A549 (cell line): ENCODE results near the gene TOX4.

Experiments used
- CEBPB ChIP-seq, 2 experiments: fragments of >200 bp in 1 of 2; sonication (Bioruptor Twin) in 1 of 2; formaldehyde crosslinking in 1 of 2; IDR thresholded peaks; 2 replicates each; pipeline ENCODE4 v1.6.1; 2012 to 2016
- CHD2 ChIP-seq: fragments of 150-350 bp; IDR thresholded peaks from 2 replicates; pipeline ENCODE4 v1.6.1; 2014; ENCODE audit warnings: low read length; ENCODE audit not compliant: partially characterized antibody
- RFX5 ChIP-seq: fragments of 450-650 bp; IDR thresholded peaks from 2 replicates; pipeline ENCODE4 v1.7.1; 2014; ENCODE audit warnings: antibody characterized with exemption, mild to moderate bottlenecking, moderate library complexity
- TF ChIP-seq, protein P1 (sequence below): fragments of 200-600 bp; sonication (generic); IDR thresholded peaks from 2 replicates; pipeline ENCODE4 v1.6.1; 2016; ENCODE audit warnings: antibody characterized with exemption, mild to moderate bottlenecking, moderate library complexity
- TF ChIP-seq, protein P2 (sequence below): fragments of >200 bp; sonication (Bioruptor Twin); formaldehyde crosslinking; IDR thresholded peaks from 3 replicates; pipeline ENCODE4 v1.5.1; 2016
- TF ChIP-seq, protein P3 (sequence below): fragments of 150-350 bp; IDR thresholded peaks from 2 replicates; pipeline ENCODE4 v1.6.1; 2014; ENCODE audit warnings: low read depth, mild to moderate bottlenecking, low read length

DNA sequence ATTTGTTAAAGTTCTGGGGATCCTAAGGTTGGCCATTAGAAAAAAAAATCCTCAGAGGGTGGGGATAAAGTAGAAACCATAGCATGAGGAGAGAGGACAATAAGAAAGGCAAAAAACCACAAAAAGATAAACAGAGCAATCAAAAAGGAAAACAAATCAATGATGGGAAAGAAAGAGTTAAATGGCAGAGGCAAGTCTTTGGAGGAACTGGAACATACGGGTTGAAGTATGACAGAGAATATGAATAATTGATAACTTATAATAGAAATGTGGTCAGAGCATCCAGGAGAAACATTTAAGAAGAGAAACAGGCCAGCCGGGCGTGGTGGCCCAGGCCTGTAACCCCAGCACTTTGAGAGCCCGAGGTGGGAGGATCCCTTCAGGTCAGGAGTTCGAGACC lies 67.0 kb downstream of the TOX4 start:
- TF ChIP-seq, protein P1, sequence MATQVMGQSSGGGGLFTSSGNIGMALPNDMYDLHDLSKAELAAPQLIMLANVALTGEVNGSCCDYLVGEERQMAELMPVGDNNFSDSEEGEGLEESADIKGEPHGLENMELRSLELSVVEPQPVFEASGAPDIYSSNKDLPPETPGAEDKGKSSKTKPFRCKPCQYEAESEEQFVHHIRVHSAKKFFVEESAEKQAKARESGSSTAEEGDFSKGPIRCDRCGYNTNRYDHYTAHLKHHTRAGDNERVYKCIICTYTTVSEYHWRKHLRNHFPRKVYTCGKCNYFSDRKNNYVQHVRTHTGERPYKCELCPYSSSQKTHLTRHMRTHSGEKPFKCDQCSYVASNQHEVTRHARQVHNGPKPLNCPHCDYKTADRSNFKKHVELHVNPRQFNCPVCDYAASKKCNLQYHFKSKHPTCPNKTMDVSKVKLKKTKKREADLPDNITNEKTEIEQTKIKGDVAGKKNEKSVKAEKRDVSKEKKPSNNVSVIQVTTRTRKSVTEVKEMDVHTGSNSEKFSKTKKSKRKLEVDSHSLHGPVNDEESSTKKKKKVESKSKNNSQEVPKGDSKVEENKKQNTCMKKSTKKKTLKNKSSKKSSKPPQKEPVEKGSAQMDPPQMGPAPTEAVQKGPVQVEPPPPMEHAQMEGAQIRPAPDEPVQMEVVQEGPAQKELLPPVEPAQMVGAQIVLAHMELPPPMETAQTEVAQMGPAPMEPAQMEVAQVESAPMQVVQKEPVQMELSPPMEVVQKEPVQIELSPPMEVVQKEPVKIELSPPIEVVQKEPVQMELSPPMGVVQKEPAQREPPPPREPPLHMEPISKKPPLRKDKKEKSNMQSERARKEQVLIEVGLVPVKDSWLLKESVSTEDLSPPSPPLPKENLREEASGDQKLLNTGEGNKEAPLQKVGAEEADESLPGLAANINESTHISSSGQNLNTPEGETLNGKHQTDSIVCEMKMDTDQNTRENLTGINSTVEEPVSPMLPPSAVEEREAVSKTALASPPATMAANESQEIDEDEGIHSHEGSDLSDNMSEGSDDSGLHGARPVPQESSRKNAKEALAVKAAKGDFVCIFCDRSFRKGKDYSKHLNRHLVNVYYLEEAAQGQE, result no peak
- TF ChIP-seq RFX5 (no peak), CHD2 (no peak), CEBPB (IDR thresholded peaks at IDR 0.05) (no peak)
- TF ChIP-seq, protein P2, sequence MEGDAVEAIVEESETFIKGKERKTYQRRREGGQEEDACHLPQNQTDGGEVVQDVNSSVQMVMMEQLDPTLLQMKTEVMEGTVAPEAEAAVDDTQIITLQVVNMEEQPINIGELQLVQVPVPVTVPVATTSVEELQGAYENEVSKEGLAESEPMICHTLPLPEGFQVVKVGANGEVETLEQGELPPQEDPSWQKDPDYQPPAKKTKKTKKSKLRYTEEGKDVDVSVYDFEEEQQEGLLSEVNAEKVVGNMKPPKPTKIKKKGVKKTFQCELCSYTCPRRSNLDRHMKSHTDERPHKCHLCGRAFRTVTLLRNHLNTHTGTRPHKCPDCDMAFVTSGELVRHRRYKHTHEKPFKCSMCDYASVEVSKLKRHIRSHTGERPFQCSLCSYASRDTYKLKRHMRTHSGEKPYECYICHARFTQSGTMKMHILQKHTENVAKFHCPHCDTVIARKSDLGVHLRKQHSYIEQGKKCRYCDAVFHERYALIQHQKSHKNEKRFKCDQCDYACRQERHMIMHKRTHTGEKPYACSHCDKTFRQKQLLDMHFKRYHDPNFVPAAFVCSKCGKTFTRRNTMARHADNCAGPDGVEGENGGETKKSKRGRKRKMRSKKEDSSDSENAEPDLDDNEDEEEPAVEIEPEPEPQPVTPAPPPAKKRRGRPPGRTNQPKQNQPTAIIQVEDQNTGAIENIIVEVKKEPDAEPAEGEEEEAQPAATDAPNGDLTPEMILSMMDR, result no peak
- TF ChIP-seq, protein P3, sequence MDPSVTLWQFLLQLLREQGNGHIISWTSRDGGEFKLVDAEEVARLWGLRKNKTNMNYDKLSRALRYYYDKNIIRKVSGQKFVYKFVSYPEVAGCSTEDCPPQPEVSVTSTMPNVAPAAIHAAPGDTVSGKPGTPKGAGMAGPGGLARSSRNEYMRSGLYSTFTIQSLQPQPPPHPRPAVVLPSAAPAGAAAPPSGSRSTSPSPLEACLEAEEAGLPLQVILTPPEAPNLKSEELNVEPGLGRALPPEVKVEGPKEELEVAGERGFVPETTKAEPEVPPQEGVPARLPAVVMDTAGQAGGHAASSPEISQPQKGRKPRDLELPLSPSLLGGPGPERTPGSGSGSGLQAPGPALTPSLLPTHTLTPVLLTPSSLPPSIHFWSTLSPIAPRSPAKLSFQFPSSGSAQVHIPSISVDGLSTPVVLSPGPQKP, result no peak
